Panc1 (cell line): ENCODE results near the gene CYP26B1. TPM values are rescaled to one million over a fixed set of nuclear protein-coding genes. Genes with fewer than 3 reads are reported as not detected.
"Not testable (repeated sequence)": the region's sequence is repeated elsewhere in the genome, so short reads cannot be mapped to it uniquely, and the experiment has no call there.

Experiments
- ATAC-seq: fragments of 200-7000 bp; cut with Tn5 transposase; 2 replicates; pipeline ENCODE4 v1.9.1; 2020; ENCODE audit warnings: mild to moderate bottlenecking, moderate library complexity
- BruUV-seq: library from RNA; stranded (reverse); fragments of 400-500 nt; replicated peaks from 2 replicates; lab custom pipeline; 2021; lab: Mats Ljungman, UMichigan
- CTCF ChIA-PET: fragments of 300-600 bp; sonication (Branson Sonifier 250); formaldehyde crosslinking; loops from one replicate; lab custom pipeline; 2022; ENCODE audit warnings: antibody characterized with exemption; lab: Charles Lee
- POLR2A ChIA-PET: fragments of 300-600 bp; sonication (Branson Sonifier 250); formaldehyde crosslinking; loops from one replicate; lab custom pipeline; 2022; ENCODE audit warnings: antibody characterized with exemption; lab: Charles Lee
- DNase-seq: peaks from one replicate; pipeline ENCODE4 v3.0.0-alpha.2; 2010; ENCODE audit warnings: low read depth, low spot score
- H3K27ac ChIP-seq: 2 replicates; pipeline ENCODE4 v1.5.1; 2011; ENCODE audit warnings: mild to moderate bottlenecking, low read length, inconsistent platforms
- H3K27me3 ChIP-seq: fragments of 200-500 bp; sonication (Bioruptor generic); 2 replicates; pipeline ENCODE4 v1.6.0; 2014; ENCODE audit warnings: low read length, inconsistent platforms; ENCODE audit not compliant: control insufficient read depth, insufficient read depth
- H3K36me3 ChIP-seq: fragments of 200-500 bp; sonication (Bioruptor generic); 2 replicates; pipeline ENCODE4 v1.5.1; 2014; ENCODE audit warnings: inconsistent platforms, mild to moderate bottlenecking, low read length, moderate library complexity; ENCODE audit not compliant: control insufficient read depth, insufficient read depth
- H3K4me1 ChIP-seq: 2 replicates; pipeline ENCODE4 v1.5.1; 2011; ENCODE audit warnings: inconsistent platforms, mild to moderate bottlenecking, low read length, moderate library complexity; ENCODE audit not compliant: control insufficient read depth, insufficient read depth
- H3K4me3 ChIP-seq, 2 experiments: 2 replicates each; pipeline ENCODE4 v1.5.1; 2011 to 2012; ENCODE audit warnings: low read depth in 2 of 2, low read length in 2 of 2, mild to moderate bottlenecking in 2 of 2, inconsistent platforms in 1 of 2, moderate library complexity in 1 of 2
- H3K9me3 ChIP-seq: fragments of 200-500 bp; sonication (Bioruptor generic); 2 replicates; pipeline ENCODE4 v1.5.1; 2014; ENCODE audit warnings: low read depth, mild to moderate bottlenecking, inconsistent platforms, low read length, moderate library complexity; ENCODE audit not compliant: control insufficient read depth, insufficient read depth
- POLR2AphosphoS5 ChIP-seq: IDR thresholded peaks from 2 replicates; pipeline ENCODE4 v1.6.1; 2012; ENCODE audit warnings: mild to moderate bottlenecking, low read depth, low read length, moderate library complexity
- SIN3A ChIP-seq: IDR thresholded peaks from 2 replicates; pipeline ENCODE4 v1.6.1; 2012; ENCODE audit warnings: low read depth, mild to moderate bottlenecking, low read length, moderate library complexity, borderline replicate concordance; ENCODE audit not compliant: insufficient read depth
- TCF7L2 ChIP-seq: IDR thresholded peaks from 2 replicates; pipeline ENCODE4 v1.6.1; 2011; ENCODE audit warnings: mild to moderate bottlenecking, low read depth, low read length, inconsistent platforms
- in situ Hi-C: cut with HindIII; loops from 2 replicates; pipeline ENCODE4 v1.10.0; 2016; ENCODE audit warnings: low sequenced_read_pairs, low pct_unique_long_range_greater_than_20kb
- intact Hi-C: fragments of 100-400 bp; cut with micrococcal nuclease; formaldehyde crosslinking; loops from one replicate; pipeline ENCODE4 v1.10.0; 2022; ENCODE audit not compliant: unreplicated experiment
- total RNA-seq: library from RNA; stranded (reverse); gene quantifications from one replicate; pipeline ENCODE4 v1.2.1, GENCODE V29; 2021; ENCODE audit not compliant: unreplicated experiment
- TF ChIP-seq, protein P1 (sequence below): fragments of 450-650 bp; IDR thresholded peaks from 2 replicates; pipeline ENCODE4 v1.5.1; 2017; ENCODE audit warnings: mild to moderate bottlenecking
- TF ChIP-seq, protein P2 (sequence below), 2 experiments: IDR thresholded peaks; 2 replicates each; pipeline ENCODE4 v1.6.1; 2011 to 2012; ENCODE audit warnings: low read depth in 2 of 2, control low read depth in 1 of 2, low read length in 1 of 2, mild to moderate bottlenecking in 1 of 2, moderate library complexity in 1 of 2; ENCODE audit not compliant: insufficient read depth in 1 of 2

Gene CYP26B1
- total RNA-seq, 1 experiment from 2014 or later, result 12.3 TPM

- Histone ChIP-seq H3K4me3 (no peak overlapping the region), H3K9me3 (no peaks in the 10 kb centered on the region), H3K36me3 (no peaks in the 10 kb centered on the region), H3K4me1 (no peaks in the 10 kb centered on the region), H3K27me3 (no peaks in the 10 kb centered on the region), H3K27ac (no peak overlapping the region)
- no TSS peak for BruUV-seq
- no peak for ATAC-seq
- TF ChIP-seq TCF7L2 (no peak), SIN3A (no peak), POLR2AphosphoS5 (no peak)
- TF ChIP-seq, protein P1, sequence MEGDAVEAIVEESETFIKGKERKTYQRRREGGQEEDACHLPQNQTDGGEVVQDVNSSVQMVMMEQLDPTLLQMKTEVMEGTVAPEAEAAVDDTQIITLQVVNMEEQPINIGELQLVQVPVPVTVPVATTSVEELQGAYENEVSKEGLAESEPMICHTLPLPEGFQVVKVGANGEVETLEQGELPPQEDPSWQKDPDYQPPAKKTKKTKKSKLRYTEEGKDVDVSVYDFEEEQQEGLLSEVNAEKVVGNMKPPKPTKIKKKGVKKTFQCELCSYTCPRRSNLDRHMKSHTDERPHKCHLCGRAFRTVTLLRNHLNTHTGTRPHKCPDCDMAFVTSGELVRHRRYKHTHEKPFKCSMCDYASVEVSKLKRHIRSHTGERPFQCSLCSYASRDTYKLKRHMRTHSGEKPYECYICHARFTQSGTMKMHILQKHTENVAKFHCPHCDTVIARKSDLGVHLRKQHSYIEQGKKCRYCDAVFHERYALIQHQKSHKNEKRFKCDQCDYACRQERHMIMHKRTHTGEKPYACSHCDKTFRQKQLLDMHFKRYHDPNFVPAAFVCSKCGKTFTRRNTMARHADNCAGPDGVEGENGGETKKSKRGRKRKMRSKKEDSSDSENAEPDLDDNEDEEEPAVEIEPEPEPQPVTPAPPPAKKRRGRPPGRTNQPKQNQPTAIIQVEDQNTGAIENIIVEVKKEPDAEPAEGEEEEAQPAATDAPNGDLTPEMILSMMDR, result no peak
- no peak for DNase-seq
- ChIA-PET POLR2A (no interaction called here), CTCF (no interaction called here)
- intact Hi-C loops (no loop called here), in situ Hi-C loops (no loop called here)
Measured at GRCh38 chr2:72089028-72089427, 58.6 kb downstream of the CYP26B1 start.

DNA sequence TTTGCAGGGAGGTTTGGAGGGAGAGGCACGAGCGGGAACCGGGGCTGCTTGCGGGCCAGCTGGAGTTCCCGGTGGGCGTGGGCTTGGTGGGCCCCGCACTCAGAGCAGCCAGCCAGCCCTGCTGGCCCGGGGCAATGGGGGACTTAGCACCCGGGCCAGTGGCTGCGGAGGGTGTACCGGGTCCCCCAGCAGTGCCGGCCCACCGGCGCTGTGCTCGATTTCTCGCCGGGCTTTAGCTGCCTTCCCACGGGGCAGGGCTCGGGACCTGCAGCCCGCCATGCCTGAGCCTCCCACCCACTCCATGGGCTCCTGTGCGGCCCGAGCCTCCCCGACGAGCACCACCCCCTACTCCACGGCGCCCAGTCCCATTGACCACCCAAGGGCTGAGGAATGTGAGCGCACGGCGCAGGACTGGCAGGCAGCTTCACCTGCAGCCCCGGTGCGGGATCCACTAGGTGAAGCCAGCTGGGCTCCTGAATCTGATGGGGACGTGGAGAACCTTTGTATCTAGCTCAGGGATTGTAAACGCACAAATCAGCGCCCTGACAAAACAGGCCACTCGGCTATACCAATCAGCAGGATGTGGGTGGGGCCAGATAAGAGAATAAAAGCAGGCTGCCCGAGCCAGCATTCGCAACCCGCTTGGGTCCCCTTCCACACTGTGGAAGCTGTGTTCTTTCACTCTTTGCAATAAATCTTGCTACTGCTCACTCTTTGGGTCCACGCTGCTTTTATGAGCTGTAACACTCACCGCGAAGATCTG lies 60.6 kb downstream of the CYP26B1 start:
- H3K9me3 ChIP-seq, in situ Hi-C loops, BruUV-seq, H3K4me3 ChIP-seq, POLR2A ChIA-PET, intact Hi-C loops, ATAC-seq, H3K27ac ChIP-seq, H3K27me3 ChIP-seq, H3K36me3 ChIP-seq, CTCF ChIA-PET, H3K4me1 ChIP-seq, DNase-seq: not testable (repeated sequence)

DNA sequence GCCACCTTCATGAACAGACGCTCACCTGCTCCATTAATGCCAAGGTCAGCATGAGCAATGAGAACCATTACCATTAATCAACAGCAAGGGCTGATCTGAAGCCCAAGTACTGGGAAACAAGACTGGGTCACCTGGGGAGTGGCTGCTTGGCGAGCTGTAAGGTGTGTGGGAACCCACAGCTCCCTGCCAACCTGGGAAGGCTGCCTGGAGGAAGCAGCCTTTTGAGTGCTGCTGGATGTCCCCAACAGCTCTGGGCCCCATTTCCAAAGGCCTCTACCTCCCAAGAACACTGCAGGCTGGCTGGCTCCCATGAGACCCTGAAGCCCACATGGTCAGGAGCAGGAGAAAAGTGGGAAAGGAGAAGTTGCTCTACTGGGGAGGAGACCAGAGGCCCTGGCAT lies 62.1 kb downstream of the CYP26B1 start:
- ATAC-seq, result no peak
- no peak overlapping the region for H3K27ac ChIP-seq
- H3K4me3 ChIP-seq, result no peak overlapping the region
- intact Hi-C loops, result no loop called here
- TF ChIP-seq POLR2AphosphoS5, result no peak
- no peak for TF ChIP-seq SIN3A
- TF ChIP-seq, protein P2, sequence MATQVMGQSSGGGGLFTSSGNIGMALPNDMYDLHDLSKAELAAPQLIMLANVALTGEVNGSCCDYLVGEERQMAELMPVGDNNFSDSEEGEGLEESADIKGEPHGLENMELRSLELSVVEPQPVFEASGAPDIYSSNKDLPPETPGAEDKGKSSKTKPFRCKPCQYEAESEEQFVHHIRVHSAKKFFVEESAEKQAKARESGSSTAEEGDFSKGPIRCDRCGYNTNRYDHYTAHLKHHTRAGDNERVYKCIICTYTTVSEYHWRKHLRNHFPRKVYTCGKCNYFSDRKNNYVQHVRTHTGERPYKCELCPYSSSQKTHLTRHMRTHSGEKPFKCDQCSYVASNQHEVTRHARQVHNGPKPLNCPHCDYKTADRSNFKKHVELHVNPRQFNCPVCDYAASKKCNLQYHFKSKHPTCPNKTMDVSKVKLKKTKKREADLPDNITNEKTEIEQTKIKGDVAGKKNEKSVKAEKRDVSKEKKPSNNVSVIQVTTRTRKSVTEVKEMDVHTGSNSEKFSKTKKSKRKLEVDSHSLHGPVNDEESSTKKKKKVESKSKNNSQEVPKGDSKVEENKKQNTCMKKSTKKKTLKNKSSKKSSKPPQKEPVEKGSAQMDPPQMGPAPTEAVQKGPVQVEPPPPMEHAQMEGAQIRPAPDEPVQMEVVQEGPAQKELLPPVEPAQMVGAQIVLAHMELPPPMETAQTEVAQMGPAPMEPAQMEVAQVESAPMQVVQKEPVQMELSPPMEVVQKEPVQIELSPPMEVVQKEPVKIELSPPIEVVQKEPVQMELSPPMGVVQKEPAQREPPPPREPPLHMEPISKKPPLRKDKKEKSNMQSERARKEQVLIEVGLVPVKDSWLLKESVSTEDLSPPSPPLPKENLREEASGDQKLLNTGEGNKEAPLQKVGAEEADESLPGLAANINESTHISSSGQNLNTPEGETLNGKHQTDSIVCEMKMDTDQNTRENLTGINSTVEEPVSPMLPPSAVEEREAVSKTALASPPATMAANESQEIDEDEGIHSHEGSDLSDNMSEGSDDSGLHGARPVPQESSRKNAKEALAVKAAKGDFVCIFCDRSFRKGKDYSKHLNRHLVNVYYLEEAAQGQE (IDR thresholded peaks at IDR 0.05; ENCODE audit: insufficient read depth in 1 of 2, low read depth in 2 of 2, low read length in 1 of 2), result no peak
- TF ChIP-seq TCF7L2, result no peak
- TF ChIP-seq, protein P1, result no peak
- H3K4me1 ChIP-seq, result no peaks in the 10 kb centered on the region
- in situ Hi-C loops, result no loop called here
- no peaks in the 10 kb centered on the region for H3K36me3 ChIP-seq
- DNase-seq, result no peak
- no TSS peak for BruUV-seq
- H3K9me3 ChIP-seq, result no peaks in the 10 kb centered on the region
- ChIA-PET POLR2A (no interaction called here), CTCF (no interaction called here)
- no peaks in the 10 kb centered on the region for H3K27me3 ChIP-seq
